Neural progenitor cell (in vitro differentiated cells): ENCODE measurements around the gene EGFR. TPM values are rescaled to one million over a fixed set of nuclear protein-coding genes. Genes with fewer than 3 reads are reported as not detected.

Experiments used
- DNase-seq: peaks from one replicate; pipeline ENCODE4 v3.0.0-alpha.2; 2016; ENCODE audit warnings: low spot score
- H2AFZ ChIP-seq: fragments of 200-600 bp; sonication (generic); replicated peaks from 2 replicates; pipeline ENCODE4 v1.6.1; 2016; ENCODE audit warnings: antibody characterized with exemption
- H3F3A ChIP-seq: fragments of 200-600 bp; sonication (generic); 2 replicates; pipeline ENCODE4 v1.6.1; 2016; ENCODE audit warnings: antibody characterized with exemption, low read depth
- H3K27ac ChIP-seq: fragments of 200-600 bp; sonication (generic); 2 replicates; pipeline ENCODE4 v1.5.1; 2016; ENCODE audit warnings: mild to moderate bottlenecking
- H3K27me3 ChIP-seq: fragments of 200-600 bp; sonication (generic); 2 replicates; pipeline ENCODE4 v1.6.1; 2016; ENCODE audit warnings: mild to moderate bottlenecking, moderate library complexity
- H3K36me3 ChIP-seq: fragments of 200-600 bp; sonication (generic); 2 replicates; pipeline ENCODE4 v1.5.1; 2016
- H3K4me1 ChIP-seq: fragments of 200-600 bp; sonication (generic); 2 replicates; pipeline ENCODE4 v1.6.1; 2016; ENCODE audit warnings: mixed run types
- H3K4me2 ChIP-seq: fragments of 200-600 bp; sonication (generic); 2 replicates; pipeline ENCODE4 v1.6.1; 2016
- H3K4me3 ChIP-seq: fragments of 200-600 bp; sonication (generic); 2 replicates; pipeline ENCODE4 v1.5.1; 2016
- H3K79me2 ChIP-seq: fragments of 200-600 bp; sonication (generic); 2 replicates; pipeline ENCODE4 v1.6.1; 2016; ENCODE audit warnings: low read depth
- H3K9ac ChIP-seq: fragments of 200-600 bp; sonication (generic); 2 replicates; pipeline ENCODE4 v1.6.1; 2016
- H3K9me3 ChIP-seq: fragments of 200-600 bp; sonication (generic); 2 replicates; pipeline ENCODE4 v1.5.1; 2016; ENCODE audit warnings: low read depth
- H4K20me1 ChIP-seq: fragments of 200-600 bp; sonication (generic); 2 replicates; pipeline ENCODE4 v1.6.1; 2016; ENCODE audit warnings: low read depth
- H3K27ac Mint-ChIP-seq: 3 replicates; pipeline ENCODE4 v1.8.0; 2021; ENCODE audit warnings: mixed read lengths
- H3K27me3 Mint-ChIP-seq: 2 replicates; pipeline ENCODE4 v1.8.0; 2022; ENCODE audit warnings: low read depth, mild to moderate bottlenecking, inconsistent platforms, moderate library complexity, mixed read lengths; ENCODE audit not compliant: insufficient read depth
- H3K36me3 Mint-ChIP-seq: 3 replicates; pipeline ENCODE4 v1.8.0; 2021; ENCODE audit warnings: mixed read lengths
- H3K4me1 Mint-ChIP-seq: 3 replicates; pipeline ENCODE4 v1.8.0; 2021; ENCODE audit warnings: mixed read lengths
- H3K4me3 Mint-ChIP-seq: 3 replicates; pipeline ENCODE4 v1.8.0; 2021; ENCODE audit warnings: mild to moderate bottlenecking, moderate library complexity, mixed read lengths
- H3K9me3 Mint-ChIP-seq: 3 replicates; pipeline ENCODE4 v1.8.0; 2020; ENCODE audit warnings: mixed read lengths
- CTCF ChIP-seq: fragments of 200-600 bp; sonication (generic); IDR thresholded peaks from 2 replicates; pipeline ENCODE4 v1.5.1; 2017; ENCODE audit warnings: antibody characterized with exemption, mild to moderate bottlenecking
- EZH2 ChIP-seq: fragments of 200-600 bp; sonication (generic); IDR thresholded peaks from 2 replicates; pipeline ENCODE4 v1.6.1; 2017; ENCODE audit warnings: antibody characterized with exemption, mild to moderate bottlenecking, moderate library complexity
- EZH2phosphoT487 ChIP-seq: fragments of 200-600 bp; sonication (generic); IDR thresholded peaks from 2 replicates; pipeline ENCODE4 v1.6.1; 2017; ENCODE audit warnings: antibody characterized with exemption
- total RNA-seq: library from RNA; depleted of rRNA; stranded (reverse); fragments of >200 nt; gene quantifications from 2 replicates; pipeline ENCODE4 v1.2.3, GENCODE V29; 2015; ENCODE audit warnings: low replicate concordance

The EGFR gene
- total RNA-seq, 1 donor from 2014 or later = 4.6 TPM

- Histone ChIP-seq H3K79me2 (no peaks in the 10 kb centered on the region), H3K36me3 (no peaks in the 10 kb centered on the region), H3F3A (no peaks in the 10 kb centered on the region), H3K27me3 (no peaks in the 10 kb centered on the region), H3K4me1 (peaks cover 8% of the 10 kb centered on the region), H3K9me3 (no peaks in the 10 kb centered on the region), H3K4me3 (no peak overlapping the region), H3K27ac (no peak overlapping the region), H4K20me1 (no peaks in the 10 kb centered on the region), H3K4me2 (no peak overlapping the region), H2AFZ (no peak overlapping the region), H3K9ac (no peak overlapping the region)
- Mint-ChIP-seq H3K27me3 (peaks cover 2% of the 10 kb centered on the region), H3K27ac (no peak overlapping the region), H3K4me1 (peaks cover 15% of the 10 kb centered on the region), H3K4me3 (no peak overlapping the region), H3K9me3 (peaks cover 28% of the 10 kb centered on the region), H3K36me3 (peaks cover 6% of the 10 kb centered on the region)
- no peak for TF ChIP-seq EZH2phosphoT487
- TF ChIP-seq EZH2 = no peak
- TF ChIP-seq CTCF = no peak
- DNase-seq = no peak
Observed at GRCh38 chr7:55231736-55232280, 213.0 kb downstream of the EGFR start.

GRCh38 chr7:55233001-55233400, 214.2 kb downstream of the EGFR start:
- H3K27me3 ChIP-seq = no peaks in the 10 kb centered on the region
- H3K4me2 ChIP-seq = no peak overlapping the region
- H3K4me3 Mint-ChIP-seq = no peak overlapping the region
- no peak for DNase-seq
- no peak overlapping the region for H3K9ac ChIP-seq
- no peaks in the 10 kb centered on the region for H3K79me2 ChIP-seq
- H3K9me3 Mint-ChIP-seq = peaks cover 19% of the 10 kb centered on the region
- no peaks in the 10 kb centered on the region for H3K9me3 ChIP-seq
- H2AFZ ChIP-seq = no peak overlapping the region
- peaks cover 4% of the 10 kb centered on the region for H3K27me3 Mint-ChIP-seq
- H4K20me1 ChIP-seq = no peaks in the 10 kb centered on the region
- H3K4me3 ChIP-seq = no peak overlapping the region
- no peaks in the 10 kb centered on the region for H3K36me3 ChIP-seq
- H3K4me1 Mint-ChIP-seq = peaks cover 24% of the 10 kb centered on the region
- no peak overlapping the region for H3K27ac ChIP-seq
- peak overlapping the region; percentile 80 for H3K27ac Mint-ChIP-seq
- peaks cover 8% of the 10 kb centered on the region for H3K4me1 ChIP-seq
- peaks cover 6% of the 10 kb centered on the region for H3K36me3 Mint-ChIP-seq
- TF ChIP-seq EZH2phosphoT487 = no peak
- TF ChIP-seq EZH2 = no peak
- no peak for TF ChIP-seq CTCF
- no peaks in the 10 kb centered on the region for H3F3A ChIP-seq

- Histone ChIP-seq H2AFZ (no peak overlapping the region), H3F3A (no peaks in the 10 kb centered on the region), H3K4me2 (no peak overlapping the region), H3K9ac (no peak overlapping the region), H3K27me3 (no peaks in the 10 kb centered on the region), H3K4me3 (no peak overlapping the region), H4K20me1 (no peaks in the 10 kb centered on the region), H3K36me3 (no peaks in the 10 kb centered on the region), H3K27ac (no peak overlapping the region), H3K9me3 (no peaks in the 10 kb centered on the region), H3K79me2 (no peaks in the 10 kb centered on the region), H3K4me1 (peaks cover 8% of the 10 kb centered on the region)
- Mint-ChIP-seq H3K36me3 (no peaks in the 10 kb centered on the region), H3K4me1 (peaks cover 24% of the 10 kb centered on the region), H3K27me3 (peaks cover 4% of the 10 kb centered on the region), H3K4me3 (no peak overlapping the region), H3K9me3 (peaks cover 9% of the 10 kb centered on the region), H3K27ac (no peak overlapping the region)
- TF ChIP-seq EZH2phosphoT487 (no peak), EZH2 (no peak), CTCF (no peak)
- no peak for DNase-seq
Observed at GRCh38 chr7:55234408-55234807, 215.6 kb downstream of the EGFR start.
